GM12891 (cell line): ENCODE results near the gene PF4V1.

ENCODE experiments used
- PAX5 ChIP-seq: IDR thresholded peaks from 2 replicates; pipeline ENCODE4 v1.6.1; 2011; ENCODE audit warnings: low read length, moderate library complexity, mild to moderate bottlenecking; ENCODE audit not compliant: insufficient read depth, severe bottlenecking
- POLR2A ChIP-seq: IDR thresholded peaks from 2 replicates; pipeline ENCODE4 v1.6.1; 2011; ENCODE audit warnings: low read depth, low read length, control low read depth
- POLR2AphosphoS5 ChIP-seq: IDR thresholded peaks from 2 replicates; pipeline ENCODE4 v1.6.1; 2011; ENCODE audit warnings: low read depth, low read length, control low read depth
- POU2F2 ChIP-seq: IDR thresholded peaks from 2 replicates; pipeline ENCODE4 v1.6.1; 2011; ENCODE audit warnings: low read depth, mild to moderate bottlenecking, control low read depth, low read length, moderate library complexity
- SPI1 ChIP-seq: IDR thresholded peaks from 2 replicates; pipeline ENCODE4 v1.6.1; 2011; ENCODE audit warnings: low read depth, low read length, control low read depth
- TAF1 ChIP-seq: IDR thresholded peaks from 2 replicates; pipeline ENCODE4 v1.6.1; 2011; ENCODE audit warnings: low read depth, low read length, control low read depth

DNA sequence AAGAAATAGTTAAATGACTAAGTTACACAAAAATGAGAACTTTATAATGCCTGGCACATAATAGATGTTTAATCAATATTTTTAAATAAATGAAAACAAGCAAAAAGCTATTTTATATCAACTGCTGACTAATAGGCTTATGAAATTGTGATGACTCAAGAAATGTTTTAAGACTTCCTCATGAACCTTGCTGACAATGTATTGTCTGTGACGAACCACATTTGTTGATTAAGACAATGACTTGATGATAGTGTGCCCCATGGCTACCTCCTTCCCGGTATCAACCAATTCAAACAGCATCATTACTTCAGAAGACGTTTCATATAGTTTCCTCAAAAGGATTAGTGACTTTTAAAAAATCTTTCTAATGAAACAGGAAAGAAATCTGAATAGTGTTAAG is 8.8 kb upstream of the PF4V1 start:
- no peak for TF ChIP-seq TAF1
- TF ChIP-seq POLR2A, result no peak
- TF ChIP-seq POU2F2, result no peak
- TF ChIP-seq POLR2AphosphoS5, result no peak
- no peak for TF ChIP-seq PAX5
- no peak for TF ChIP-seq SPI1
